GF-D8 (cell line): ENCODE results near the gene FBXO38.
"Not testable (repeated sequence)": the region's sequence is repeated elsewhere in the genome, so short reads cannot be mapped to it uniquely, and the experiment has no call there.

Source experiments
- DNase-seq: peaks from one replicate; lab custom pipeline; 2025; lab: John Stamatoyannopoulos, UW

Gene FBXO38

GRCh38 chr5:148427370-148428042, 43.7 kb downstream of the FBXO38 start:
- no peak for DNase-seq

- DNase-seq, result no peak
Observed at GRCh38 chr5:148428848-148429247, 45.1 kb downstream of the FBXO38 start.

- no peak for DNase-seq
Observed at GRCh38 chr5:148433826-148434225, 50.1 kb downstream of the FBXO38 start.

GRCh38 chr5:148436029-148436428, 52.3 kb downstream of the FBXO38 start:
- DNase-seq, result no peak

- DNase-seq, result no peak
Observed at GRCh38 chr5:148437249-148437648, 53.5 kb downstream of the FBXO38 start.

- no peak for DNase-seq
Observed at GRCh38 chr5:148438933-148439332, 55.2 kb downstream of the FBXO38 start.

- no peak for DNase-seq
Observed at GRCh38 chr5:148443241-148443640, 59.5 kb downstream of the FBXO38 start.

GRCh38 chr5:148443998-148444397, 60.2 kb downstream of the FBXO38 start:
- no peak for DNase-seq

- DNase-seq, result no peak
Observed at GRCh38 chr5:148445578-148445977, 61.8 kb downstream of the FBXO38 start.

- DNase-seq, result no peak
Observed at GRCh38 chr5:148446611-148447010, 62.9 kb downstream of the FBXO38 start.

- DNase-seq, result no peak
Observed at GRCh38 chr5:148452499-148453193, 68.9 kb downstream of the FBXO38 start.

- no peak for DNase-seq
Observed at GRCh38 chr5:148454576-148454975, 70.8 kb downstream of the FBXO38 start.

GRCh38 chr5:148455185-148455584, 71.4 kb downstream of the FBXO38 start:
- DNase-seq, result no peak

- DNase-seq, result no peak
Observed at GRCh38 chr5:148457183-148457620, 73.4 kb downstream of the FBXO38 start.

GRCh38 chr5:148458036-148458888, 74.5 kb downstream of the FBXO38 start:
- DNase-seq, result no peak

- no peak for DNase-seq
Observed at GRCh38 chr5:148459669-148460068, 75.9 kb downstream of the FBXO38 start.

GRCh38 chr5:148465381-148466235, 81.8 kb downstream of the FBXO38 start:
- no peak for DNase-seq

- DNase-seq, result no peak
Observed at GRCh38 chr5:148466236-148466580, 82.5 kb downstream of the FBXO38 start.

- DNase-seq, result no peak
Observed at GRCh38 chr5:148467958-148468357, 84.2 kb downstream of the FBXO38 start.

GRCh38 chr5:148468746-148469145, 85.0 kb downstream of the FBXO38 start:
- not testable (repeated sequence) for DNase-seq

- no peak for DNase-seq
Observed at GRCh38 chr5:148469501-148469935, 85.8 kb downstream of the FBXO38 start.

GRCh38 chr5:148471379-148471778, 87.6 kb downstream of the FBXO38 start:
- DNase-seq, result no peak
